GOT3 (cell line): Measurements from ENCODE around the gene LMAN2L.
A peak's percentile ranks its signal among the peaks of the same experiment; 100 is the strongest.
"Not testable (repeated sequence)": the region's sequence is repeated elsewhere in the genome, so short reads cannot be mapped to it uniquely, and the experiment has no call there.

ENCODE experiments used
- DNase-seq: peaks from one replicate; lab custom pipeline; 2025; ENCODE audit warnings: mixed read lengths; lab: John Stamatoyannopoulos, UW

LMAN2L gene

DNA sequence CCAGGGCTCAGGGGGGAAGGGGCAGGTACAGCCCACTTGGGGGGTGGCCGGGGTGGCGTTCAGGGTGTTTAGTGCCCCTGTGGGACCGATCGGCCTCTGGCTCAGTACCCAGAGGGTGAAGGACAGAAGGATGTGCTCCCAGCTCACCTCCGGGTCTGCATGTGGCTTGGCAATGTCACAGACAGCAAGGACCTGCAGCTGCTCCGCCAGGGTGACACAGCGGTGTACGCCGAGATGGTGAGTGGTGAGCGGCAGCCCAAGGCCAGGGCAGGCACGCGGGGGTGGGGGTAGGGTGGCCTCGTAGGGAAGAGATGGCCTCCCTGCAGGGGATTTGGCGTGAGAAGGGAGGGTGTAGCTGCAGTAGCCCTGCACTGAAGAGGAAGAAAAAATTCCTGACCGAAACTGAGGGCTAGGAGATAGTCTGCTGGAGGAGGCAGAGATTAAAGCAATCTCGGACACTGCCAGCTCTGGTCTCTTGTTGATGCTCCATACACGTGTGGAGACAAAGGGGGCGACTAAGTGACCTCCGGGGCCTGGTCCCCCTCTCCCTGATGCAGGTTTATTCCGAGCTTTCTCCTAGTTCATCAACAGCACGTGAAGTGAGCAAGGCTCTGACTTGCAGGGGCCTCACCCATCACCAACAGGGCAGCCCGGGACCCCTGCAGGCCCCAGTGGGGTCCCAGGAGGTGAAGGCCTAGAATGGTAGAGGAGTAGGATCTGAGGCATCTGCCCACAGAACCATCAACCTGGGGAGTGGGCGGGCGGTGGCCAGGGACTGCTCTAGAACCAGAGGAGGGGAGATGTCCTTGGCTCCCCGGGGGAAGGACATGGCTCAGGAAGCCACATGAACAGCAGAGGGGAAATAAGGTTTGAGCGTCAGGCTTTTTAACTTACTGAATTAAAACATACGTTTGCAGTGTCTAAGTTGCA, 51.9 kb downstream of the LMAN2L start:
- DNase-seq = no peak

DNA sequence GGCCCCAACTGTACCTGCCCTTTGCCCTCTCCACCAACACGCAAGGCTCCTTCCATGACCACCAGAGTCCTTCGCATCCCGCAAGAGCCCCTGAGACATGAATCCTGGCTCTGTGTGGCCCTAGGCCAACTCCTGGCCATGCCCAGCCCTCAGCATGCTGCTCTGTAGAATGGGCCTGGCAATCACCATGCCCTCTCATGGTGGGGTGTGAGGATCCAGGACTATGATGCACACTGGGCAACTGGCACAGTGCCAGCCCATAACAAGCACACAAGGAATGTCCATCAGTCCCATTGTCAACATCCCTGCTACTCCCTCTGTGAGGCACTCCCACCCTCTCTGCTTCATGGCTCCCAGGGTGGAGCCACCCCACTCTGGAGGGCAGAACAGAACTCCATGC, 52.6 kb downstream of the LMAN2L start:
- no peak for DNase-seq

- DNase-seq = no peak
Observed at GRCh38 chr2:96685577-96686459, 54.0 kb downstream of the LMAN2L start.

GRCh38 chr2:96684883-96685576, 54.8 kb downstream of the LMAN2L start:
- DNase-seq = no peak

DNA sequence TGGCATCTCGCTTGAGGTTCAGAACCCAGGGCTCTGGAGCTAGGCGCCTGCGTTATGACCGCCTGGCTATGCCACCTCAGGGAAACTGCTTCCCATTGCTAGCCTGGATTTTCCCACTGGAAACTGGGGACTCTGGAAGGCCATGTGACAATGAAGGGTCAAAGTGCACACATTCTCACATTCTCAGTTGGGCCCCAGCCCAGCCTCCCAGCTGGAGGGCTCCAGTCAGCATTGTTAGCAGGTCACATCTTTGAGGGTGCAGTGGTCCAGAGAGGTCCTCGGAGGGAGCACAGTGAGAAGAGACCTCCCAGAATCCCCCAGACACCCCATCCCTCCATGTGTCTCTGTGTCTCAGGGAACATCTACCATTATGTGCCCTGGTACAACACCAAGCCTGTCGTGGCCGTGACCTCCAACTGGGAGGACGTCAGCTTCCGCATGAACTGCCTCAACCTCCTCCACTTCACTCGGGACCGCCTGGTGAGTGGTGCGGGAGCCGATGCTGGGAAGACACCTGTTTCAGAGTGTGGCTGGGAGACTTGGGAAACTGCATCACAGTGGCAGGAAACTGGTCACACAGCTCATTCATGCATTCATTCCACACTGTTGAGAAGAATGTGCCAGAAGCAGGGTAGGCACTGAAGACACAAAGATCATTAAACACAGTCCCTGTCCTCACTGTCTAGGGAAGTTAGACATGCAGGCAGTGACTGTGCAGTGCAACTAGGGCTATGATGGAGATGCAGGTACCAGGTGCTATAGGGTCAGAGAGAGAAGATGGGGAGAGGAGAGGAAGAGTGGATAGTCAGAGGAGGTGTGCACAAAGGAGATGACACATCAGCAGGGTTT, 55.7 kb downstream of the LMAN2L start:
- no peak for DNase-seq

DNA sequence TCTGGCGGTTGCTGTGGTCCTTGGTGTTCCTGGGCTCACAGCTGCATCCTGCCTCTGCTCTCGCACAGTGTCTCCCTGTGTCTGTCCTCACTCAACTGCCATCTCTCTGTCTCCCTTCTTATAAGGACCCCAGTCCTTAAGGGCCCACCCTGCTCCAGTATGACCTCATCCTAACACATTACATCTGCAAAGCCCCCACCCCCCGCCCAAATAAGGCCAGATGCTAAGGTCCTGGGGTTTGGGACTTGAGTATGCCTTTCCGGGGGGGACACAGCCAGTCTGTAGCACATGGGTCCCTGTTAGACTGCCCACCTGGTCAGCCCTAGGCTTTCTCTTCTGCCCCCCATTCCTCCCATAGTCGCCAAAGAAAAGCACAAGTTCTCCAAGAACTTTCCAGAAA, 56.6 kb downstream of the LMAN2L start:
- no peak for DNase-seq

DNA sequence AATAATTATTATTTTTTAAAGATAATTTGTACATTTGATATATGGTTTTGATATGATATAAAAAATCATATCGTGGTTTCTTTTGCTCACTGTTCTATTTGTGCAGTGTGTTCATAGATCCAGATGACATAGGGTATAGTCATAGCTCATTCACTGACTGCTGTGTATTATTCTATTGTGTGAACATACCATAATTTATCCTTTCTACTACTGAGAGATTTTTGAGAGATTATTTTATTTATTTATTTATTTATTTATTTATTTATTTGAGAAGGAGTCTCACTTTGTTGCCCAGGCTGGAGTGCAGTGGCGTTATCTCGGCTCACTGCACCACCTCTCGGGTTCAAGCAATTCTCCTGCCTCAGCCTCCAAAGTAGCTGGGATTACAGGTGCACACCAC, 58.3 kb downstream of the LMAN2L start:
- no peak for DNase-seq

GRCh38 chr2:96680561-96681141, 59.2 kb downstream of the LMAN2L start:
- no peak for DNase-seq

- no peak for DNase-seq
Observed at GRCh38 chr2:96679848-96680247, 60.0 kb downstream of the LMAN2L start.

DNA sequence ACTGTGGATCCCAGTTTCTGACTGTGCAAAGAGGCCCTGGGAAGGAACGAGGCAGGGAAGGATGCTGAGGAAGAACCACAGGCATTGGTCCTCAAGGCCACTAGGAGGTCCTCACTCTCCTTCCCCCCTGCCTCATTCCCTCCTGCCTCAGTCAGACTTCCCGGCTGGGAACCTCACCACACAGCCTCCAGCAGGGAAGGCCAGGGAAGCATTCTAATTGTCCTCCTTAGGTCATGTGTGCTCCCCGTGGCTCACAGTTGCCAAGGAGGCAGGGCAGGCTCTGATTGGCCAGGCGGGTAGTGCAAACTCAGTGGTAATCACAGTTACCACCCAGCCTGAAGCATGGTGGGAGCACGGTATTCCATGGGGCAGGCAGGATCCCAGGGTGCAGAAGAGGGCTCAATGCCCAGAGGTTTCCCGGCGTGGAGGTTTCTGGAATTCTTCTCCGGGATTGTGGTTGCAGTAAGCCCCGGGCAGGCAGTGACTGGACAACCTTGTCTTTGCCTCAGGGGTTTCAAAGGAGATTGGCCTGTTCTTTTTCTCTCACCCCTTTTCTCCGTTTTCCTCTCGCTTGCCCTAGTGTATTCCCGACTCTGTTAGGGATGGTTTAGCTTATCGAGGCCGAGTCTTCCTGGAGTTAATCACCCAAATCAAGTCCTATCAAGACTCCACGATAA, 70.2 kb downstream of the LMAN2L start:
- no peak for DNase-seq

DNA sequence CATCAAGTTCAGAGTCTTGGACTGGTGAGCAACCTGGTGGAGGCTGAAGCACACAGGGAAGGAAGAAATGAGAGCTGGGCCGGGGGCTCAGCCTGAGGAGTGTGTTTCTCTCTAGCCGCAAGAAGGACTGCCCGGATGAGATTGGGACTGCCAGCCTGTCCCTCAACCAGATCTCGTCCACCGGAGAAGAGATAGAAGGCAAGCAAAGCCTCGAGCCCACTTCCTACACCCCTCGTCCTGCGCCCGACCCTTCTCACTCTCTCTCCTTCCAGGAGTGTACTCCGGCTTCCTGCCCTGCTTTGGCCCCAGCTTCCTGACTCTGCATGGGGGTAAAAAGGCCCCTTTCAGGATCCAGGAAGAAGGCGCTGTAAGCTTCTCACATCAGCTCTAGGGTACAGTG, 71.1 kb downstream of the LMAN2L start:
- DNase-seq = no peak

DNA sequence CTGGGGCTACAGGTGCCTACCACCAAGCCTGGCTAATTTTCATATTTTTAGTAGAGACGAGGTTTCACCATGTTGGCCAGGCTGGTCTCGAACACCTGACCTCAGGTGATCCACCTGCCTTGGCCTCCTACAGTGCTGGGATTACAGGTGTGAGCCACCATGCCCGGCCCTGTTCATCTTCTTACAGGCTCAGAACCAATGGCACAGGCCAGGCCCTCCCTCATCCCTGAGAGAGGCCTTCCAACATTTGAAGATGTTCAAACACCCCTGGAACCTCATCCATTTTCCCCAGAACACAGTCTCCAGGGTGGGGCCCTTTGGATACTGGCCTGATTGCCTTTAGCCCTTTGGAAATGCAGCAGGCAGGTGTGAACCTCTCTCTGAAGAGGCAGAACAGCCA, 74.1 kb downstream of the LMAN2L start:
- DNase-seq = not testable (repeated sequence)

- peak; percentile 36 for DNase-seq
Observed at GRCh38 chr2:96665083-96665569, 74.7 kb downstream of the LMAN2L start.

- no peak for DNase-seq
Observed at GRCh38 chr2:96664366-96664925, 75.4 kb downstream of the LMAN2L start.

- DNase-seq = no peak
Observed at GRCh38 chr2:96663829-96664228, 76.0 kb downstream of the LMAN2L start.

GRCh38 chr2:96663177-96663576, 76.7 kb downstream of the LMAN2L start:
- no peak for DNase-seq

GRCh38 chr2:96662360-96662759, 77.5 kb downstream of the LMAN2L start:
- DNase-seq = no peak

DNA sequence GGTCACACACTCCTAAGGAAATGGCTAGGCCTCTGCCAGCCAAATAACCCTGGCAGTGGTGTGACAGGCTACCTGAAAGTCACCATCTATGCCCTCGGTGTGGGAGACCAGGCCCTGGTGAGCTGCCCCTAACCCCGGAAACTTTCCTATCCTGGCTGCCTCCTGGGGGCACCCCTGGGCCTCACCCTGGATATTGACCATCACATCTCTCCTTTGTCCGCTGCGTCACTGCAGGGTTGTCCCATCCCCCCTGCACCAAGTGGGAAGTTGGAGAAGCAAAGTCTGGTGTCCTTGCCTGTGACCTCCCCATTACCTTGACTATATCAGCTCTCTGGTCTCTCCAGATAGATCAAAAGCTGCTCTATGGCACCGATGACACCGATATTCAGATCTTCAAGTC, 78.5 kb downstream of the LMAN2L start:
- DNase-seq = no peak

GRCh38 chr2:96656540-96656939, 83.3 kb downstream of the LMAN2L start:
- no peak for DNase-seq
